HG02970 (cell line): ENCODE measurements around the gene GFPT1.

ENCODE experiments used
- ATAC-seq: cut with Tn5 transposase; IDR thresholded peaks from one replicate; pipeline ENCODE4 v1.9.1; 2021; ENCODE audit warnings: mild to moderate bottlenecking, moderate library complexity, moderate number of reproducible peaks; ENCODE audit not compliant: unreplicated experiment, low FRiP score

Gene GFPT1

DNA sequence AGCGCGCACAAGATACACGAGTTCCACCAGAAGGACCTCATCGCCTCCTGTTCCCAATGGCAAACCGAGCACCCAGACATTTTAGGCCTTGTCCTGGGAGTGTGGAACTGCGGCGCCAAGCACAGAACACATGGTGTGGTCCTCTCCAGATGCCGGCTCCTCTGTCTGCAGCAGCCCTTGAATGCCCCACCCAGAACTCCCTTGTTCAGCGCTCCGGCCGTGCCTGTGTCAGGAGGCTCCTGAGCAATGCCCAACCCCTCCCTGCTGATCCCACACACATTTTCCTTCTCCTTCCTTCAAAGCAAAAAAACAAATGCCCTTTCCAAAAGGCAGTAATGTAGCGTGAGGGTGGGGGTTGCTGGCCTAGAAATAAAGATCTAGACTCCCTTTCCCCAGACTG lies 89.8 kb downstream of the GFPT1 start:
- no peak for ATAC-seq

DNA sequence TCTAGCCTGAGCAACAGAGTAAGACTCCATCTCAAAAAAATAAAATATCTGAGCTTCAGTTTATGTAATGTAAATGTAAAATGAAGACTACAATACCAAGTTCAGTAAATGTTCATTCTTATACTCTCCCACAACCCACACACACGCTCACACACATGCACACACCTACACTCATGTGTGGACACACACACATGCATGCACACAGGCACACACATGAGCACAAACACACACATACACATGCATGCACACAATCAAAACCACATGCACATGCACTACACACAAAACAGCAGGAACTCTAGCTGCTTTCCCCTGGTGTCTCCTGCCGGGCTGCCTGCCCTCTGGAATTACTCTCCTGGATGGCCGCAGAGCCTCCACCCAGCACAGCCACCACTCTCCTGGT lies 90.6 kb downstream of the GFPT1 start:
- ATAC-seq, result no peak

DNA sequence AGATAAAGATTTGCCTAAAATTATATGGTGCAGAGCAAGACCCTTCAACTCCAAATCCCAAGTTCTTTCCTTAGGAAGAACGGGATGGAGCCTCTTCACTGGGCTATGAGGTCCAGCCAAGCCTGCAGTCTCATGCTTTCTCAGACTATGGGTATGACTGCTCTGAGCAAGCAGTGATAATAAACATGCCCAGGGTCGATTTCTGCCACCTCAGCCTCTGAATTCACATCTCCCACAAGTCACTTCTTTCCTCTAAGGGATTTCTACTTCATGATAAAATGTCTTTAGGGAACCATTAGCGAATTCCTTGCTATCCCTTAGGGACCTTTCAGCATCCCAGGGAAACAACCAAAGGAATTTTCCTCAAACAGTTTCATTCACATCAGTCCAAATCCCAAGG lies 94.8 kb downstream of the GFPT1 start:
- no peak for ATAC-seq

DNA sequence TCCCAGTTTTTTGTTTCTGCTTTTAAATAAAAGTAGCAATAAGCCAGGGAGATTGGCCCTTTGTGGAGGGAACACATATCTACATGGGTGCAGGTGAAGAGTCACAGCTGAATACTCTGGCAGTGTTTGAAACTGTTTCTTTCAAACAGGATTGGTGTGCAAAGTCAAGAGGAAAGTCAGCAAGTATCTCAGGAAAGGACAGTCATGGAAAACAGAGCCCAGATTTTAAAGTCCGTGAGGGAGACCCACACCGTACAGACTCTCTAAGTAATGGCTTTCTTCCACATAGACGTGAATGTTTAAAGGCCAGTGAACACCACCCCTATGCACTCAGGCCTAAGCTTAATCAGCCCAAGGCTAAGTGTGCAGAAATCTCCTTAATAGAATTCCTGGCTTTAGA lies 95.3 kb downstream of the GFPT1 start:
- ATAC-seq, result no peak

DNA sequence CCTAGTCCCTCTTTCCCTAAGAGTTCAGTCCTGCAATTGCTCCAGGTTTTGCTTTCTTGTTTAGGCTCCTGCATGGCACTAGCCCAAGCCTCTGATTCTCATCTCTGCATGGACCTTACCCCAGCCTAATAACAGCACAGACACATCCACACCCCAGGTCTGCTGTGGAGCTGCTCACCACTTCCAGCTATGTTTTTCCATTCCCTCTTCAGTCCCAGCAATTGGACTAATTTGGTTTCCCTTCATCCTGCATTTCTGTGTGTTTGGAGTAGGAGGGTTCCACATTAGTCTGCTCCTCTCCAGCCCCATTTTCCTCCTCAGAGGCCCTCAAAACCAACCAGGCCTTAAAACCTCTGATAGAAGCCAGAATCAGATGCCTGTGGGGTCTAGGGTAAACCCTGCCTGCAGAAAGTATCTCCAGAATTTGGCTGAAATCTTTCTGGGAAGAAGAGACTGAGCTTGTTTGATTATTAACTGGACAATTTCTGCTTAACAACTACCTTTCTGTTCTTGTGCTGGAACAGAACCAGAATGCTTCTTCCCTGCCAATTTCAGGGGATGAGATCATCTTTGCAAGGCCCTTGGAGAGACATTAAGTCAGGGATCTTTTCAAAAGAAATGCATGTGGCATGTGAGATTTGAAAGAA lies 95.9 kb downstream of the GFPT1 start:
- ATAC-seq, result no peak

DNA sequence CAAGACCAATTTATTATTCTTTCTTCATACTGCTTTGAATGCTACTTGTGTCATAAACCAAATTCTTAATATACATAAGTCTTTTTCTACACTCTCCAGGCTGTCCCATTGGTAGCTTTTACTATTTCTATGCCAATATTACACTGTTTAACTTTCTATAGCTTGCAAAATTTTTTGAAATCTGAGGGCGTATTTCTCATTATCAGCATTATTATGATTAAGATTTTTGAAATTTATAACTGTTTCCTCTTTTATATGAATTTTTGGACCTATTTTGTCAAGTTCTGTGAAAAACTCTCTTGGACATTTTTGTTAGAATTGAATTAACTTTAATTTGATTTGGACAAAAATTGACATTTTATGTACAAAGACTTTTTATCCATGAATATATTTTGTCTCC lies 98.6 kb downstream of the GFPT1 start:
- ATAC-seq, result no peak

DNA sequence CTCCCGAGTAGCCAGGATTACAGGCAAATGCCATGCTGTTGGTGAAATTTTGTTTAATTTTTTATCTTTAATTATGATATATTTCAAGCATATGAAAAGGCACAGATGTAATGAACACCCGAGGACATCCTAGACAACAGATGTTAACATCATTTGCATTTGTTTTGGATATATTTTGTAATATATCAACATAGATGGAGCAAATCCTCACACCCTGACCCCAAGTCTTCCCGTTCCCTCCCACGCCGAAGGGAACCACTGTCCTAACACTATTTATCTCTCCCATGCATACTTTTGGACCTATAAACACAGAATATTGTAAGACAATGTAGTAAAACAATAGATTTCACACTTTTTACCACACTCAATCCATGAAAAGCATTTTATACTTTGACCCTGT lies 99.5 kb downstream of the GFPT1 start:
- ATAC-seq, result no peak

DNA sequence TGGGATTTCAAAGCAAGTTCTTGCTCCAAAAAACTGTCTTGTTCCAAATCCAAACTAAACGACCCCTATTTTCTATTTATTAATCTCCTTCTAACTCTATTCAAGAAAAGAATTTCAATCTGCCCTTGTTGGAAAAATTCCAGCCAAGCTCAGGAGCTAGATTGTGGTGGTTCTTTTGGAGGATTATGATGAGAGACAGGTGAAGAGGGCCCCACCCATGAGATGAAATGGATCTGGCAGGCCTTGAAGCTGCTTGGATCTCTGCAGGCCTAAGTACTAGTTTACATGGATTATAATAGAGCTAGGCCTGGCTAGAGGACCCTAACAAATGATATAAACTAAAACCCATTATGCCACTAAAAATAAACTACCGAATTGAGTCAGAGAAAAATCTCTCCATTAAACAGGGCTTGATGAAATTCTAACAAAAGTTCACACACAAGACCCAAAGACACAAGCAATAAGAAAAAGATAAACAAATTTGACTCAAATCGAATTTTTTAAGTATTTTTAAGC lies 101.6 kb downstream of the GFPT1 start:
- ATAC-seq, result no peak

DNA sequence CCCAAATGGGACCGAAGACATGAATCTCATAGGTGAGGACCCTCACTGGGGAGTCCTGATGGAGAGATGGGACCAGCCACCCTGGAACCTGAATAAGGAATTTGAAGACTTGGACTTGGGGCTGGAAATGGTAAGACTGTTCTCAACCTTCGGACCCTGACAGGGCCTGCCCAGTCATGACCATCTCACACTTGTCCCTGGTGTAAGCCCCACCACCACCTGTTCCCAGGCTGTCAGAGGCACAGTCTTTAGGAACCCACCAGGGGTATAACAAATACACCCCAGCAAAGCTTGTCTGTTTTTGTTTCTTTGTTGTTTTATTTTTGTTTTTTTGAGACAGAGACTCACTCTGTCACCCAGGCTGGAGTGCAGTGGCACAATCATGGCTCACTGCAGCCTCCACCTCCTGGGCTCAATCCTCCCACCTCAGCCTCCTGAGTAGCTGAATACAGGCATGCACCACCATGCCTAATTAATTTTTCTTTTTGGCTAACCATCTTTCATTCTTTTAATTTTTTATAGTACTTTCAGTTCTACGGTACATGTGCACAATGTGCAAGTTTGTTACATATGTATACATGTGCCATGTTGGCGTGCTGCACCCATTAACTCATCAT lies 106.1 kb downstream of the GFPT1 start:
- no peak for ATAC-seq

DNA sequence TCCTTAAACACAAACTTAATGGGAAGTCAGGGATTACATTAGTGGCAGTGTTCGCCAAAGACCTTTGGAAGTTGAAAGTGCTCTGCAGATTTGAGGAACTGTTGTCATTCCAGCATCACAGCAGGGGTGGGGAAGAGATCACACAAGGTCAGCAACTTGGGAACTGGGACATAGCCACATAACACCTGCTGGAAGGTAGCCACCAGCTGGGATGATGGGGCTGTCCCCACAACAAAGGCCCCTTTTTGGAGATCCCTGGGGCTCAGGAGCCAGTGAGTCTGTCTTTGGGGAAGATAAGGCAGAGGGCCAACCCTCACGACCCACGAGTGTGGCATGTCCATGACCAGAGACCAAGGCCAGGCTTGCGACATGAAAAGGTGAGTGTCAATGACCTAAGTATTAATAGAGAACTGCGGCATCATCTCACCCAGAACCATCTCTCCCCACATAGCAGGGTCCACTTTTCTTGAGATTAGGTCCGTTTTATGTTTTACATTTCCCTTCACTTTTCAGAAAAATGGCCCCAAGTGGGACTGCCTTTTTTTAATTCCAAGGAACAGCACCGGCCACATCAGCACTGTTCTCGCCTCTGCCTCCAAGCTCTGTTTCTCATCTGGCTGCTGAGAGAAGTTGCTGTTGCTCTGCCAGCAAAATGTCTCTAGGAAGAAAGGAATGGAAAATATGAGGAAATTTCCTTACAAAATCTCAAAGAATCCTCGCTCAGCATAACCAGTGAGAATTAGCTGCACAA lies 106.9 kb downstream of the GFPT1 start:
- ATAC-seq, result no peak

DNA sequence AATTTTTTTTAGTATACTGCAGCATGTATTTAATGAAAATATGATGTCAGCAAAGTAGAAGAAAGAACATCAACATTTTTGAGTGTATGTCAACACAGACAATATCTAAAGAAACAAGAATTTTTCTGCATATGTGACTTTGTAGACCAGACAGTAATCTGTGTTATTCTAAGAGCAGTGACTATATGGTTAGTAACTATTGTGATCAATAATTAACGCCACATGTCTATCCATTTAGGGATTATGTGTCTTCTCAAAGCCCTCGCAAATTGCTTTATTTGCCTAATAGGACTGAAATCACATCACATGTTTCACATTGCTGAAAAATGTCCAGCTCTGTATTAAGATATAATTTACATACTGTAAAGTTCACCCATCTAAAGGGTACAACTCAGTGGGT lies 107.8 kb downstream of the GFPT1 start:
- no peak for ATAC-seq

DNA sequence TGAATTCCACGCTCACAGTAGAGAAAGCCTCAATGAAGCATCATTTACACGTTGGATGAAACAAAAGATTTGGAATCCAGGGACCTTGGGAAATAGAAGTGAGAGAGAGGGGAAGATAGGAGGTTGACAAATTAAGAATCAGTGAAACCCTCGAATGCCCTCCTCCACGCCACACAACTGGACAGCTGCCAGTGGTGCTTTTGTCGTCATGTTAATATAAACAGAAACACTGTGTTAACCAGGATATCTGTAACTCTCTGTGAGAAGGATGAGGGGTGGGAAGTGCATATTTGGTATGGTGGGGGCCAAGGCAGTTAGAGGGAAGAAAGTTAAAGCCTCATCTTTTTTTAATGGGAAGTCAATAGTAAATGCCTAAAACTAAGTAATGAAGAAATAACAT lies 108.7 kb downstream of the GFPT1 start:
- no peak for ATAC-seq

DNA sequence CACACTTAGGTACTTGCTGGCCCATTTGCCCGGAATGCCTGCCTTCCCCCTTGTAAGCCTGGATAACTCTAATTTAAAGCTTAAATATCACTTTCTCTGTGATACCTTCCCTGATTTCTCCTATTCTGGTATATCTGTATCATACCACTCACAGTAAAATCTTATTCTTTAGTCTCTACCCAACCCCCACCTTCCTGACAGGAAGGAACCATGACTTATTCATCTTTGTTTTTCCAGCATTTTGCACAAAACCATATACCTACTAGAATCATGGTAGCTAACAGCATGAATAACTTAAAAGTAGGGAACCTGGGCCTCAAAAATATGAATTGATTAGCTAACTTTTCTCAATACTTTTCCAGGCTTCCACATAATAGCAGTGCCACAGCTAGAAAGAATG lies 111.5 kb downstream of the GFPT1 start:
- no peak for ATAC-seq

DNA sequence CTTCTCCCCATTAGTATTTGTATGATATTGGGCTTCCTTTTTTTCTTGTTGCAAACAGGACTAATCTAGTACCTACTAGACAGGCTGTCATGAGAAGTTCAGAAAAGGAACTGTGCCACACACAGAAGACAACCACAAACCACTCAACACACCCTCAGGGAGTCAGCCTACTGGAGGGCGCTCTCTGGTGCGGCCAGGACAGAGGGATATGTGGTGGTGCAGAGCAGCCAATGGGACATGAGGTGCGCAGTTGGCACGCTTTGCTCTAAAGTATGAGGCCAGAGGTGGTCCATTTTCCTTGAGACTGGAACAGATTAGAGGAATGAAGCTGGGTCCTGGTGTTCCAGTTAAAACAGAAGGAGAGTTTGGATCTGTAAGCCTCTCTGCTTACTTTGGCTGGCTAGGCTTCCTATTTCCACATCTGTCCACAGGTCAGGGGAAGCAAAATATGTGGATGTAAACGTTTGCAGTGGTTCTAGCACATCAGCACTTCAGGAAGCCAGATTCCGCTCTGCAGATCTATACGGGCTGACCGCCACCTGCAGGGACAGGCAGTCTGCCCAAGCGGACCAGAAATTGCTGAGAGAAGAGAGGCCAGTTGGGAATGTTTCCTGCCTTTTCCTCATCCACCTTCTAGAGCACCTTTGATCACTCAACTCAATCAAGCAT lies 114.1 kb downstream of the GFPT1 start:
- no peak for ATAC-seq

DNA sequence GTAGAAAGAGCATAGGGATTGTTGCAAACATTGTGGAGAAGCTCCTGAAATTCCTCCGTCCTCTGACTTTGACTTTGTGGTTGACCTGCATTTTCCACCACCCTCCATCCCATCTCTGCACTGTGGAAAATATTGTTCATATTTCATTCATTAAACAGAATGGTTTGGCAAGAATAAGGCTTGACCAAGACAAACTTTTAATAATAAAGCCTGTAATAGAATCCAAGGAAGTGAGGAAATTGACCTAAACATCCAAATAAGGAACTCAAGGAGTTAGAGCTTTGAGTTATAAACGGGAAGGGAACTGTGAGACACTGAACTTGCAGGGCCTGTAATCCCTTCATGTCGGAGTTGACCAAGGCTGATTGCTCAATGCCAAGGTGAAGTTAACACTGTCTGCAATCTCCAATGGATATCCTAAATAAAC lies 115.2 kb downstream of the GFPT1 start:
- no peak for ATAC-seq
